Vagina (tissue), 2 donors: Measurements from ENCODE around the gene KRTAP10-6. TPM values are rescaled to one million over a fixed set of nuclear protein-coding genes. Genes with fewer than 3 reads are reported as not detected.

Experiments used
- DNase-seq, 2 donors: peaks; one replicate each; pipeline ENCODE4 v3.0.0-alpha.2; 2017; ENCODE audit errors: extremely low spot score in 2 of 2
- H3K27ac ChIP-seq: fragments of 200-600 bp; sonication (generic); one replicate; pipeline ENCODE4 v1.5.1; 2019
- H3K27me3 ChIP-seq: fragments of 200-600 bp; sonication (generic); one replicate; pipeline ENCODE4 v1.5.1; 2019
- H3K36me3 ChIP-seq, 2 donors: fragments of 200-600 bp; sonication (generic); one replicate each; pipeline ENCODE4 v1.5.1; 2017 to 2019
- H3K4me1 ChIP-seq: fragments of 200-600 bp; sonication (generic); one replicate; pipeline ENCODE4 v1.5.1; 2019
- H3K4me3 ChIP-seq, 2 donors: fragments of 200-600 bp; sonication (generic); 1 replicate in 1 of 2; 2 replicates in 1 of 2; pipeline ENCODE4 v1.5.1; 2016 to 2019
- H3K9me3 ChIP-seq: fragments of 200-600 bp; sonication (generic); one replicate; pipeline ENCODE4 v1.5.1; 2019
- CTCF ChIP-seq, 3 experiments: fragments of 450-650 bp in 2 of 3; fragments of 200-600 bp in 1 of 3; sonication (generic) in 1 of 3; IDR thresholded peaks; one replicate each; pipeline ENCODE4 v1.5.1; 2017 to 2019; ENCODE audit warnings: antibody characterized with exemption in 3 of 3, mild to moderate bottlenecking in 2 of 3, moderate library complexity in 2 of 3
- POLR2A ChIP-seq, 2 donors: fragments of 450-650 bp; IDR thresholded peaks; one replicate each; pipeline ENCODE4 v1.6.1; 2017; ENCODE audit warnings: antibody characterized with exemption in 2 of 2, mild to moderate bottlenecking in 2 of 2, moderate library complexity in 2 of 2
- POLR2AphosphoS5 ChIP-seq, 2 donors: sonication (generic); formaldehyde crosslinking; IDR thresholded peaks; one replicate each; pipeline ENCODE4 v1.9.0; 2017; ENCODE audit warnings: antibody characterized with exemption in 2 of 2, mild to moderate bottlenecking in 2 of 2, low read depth in 1 of 2; ENCODE audit not compliant: insufficient read depth in 1 of 2
- intact Hi-C: fragments of 100-400 bp; cut with DNase I; formaldehyde crosslinking; loops from one replicate; pipeline ENCODE4 v1.15.1; 2023
- total RNA-seq: library from RNA; depleted of rRNA; stranded (reverse); fragments of >200 nt; gene quantifications from one replicate; pipeline ENCODE4 v1.2.3, GENCODE V29; 2016

KRTAP10-6 gene
- total RNA-seq, 1 donor from 2014 or later = not detected

- no peak overlapping the region for H3K4me3 ChIP-seq
- H3K9me3 ChIP-seq = peaks cover 4% of the 10 kb centered on the region
- no peaks in the 10 kb centered on the region for H3K27me3 ChIP-seq
- no peaks in the 10 kb centered on the region for H3K36me3 ChIP-seq
- H3K27ac ChIP-seq = no peak overlapping the region
- TF ChIP-seq CTCF (IDR thresholded peaks at IDR 0.05) = no peak
- TF ChIP-seq POLR2AphosphoS5 (IDR thresholded peaks at IDR 0.05; ENCODE audit: insufficient read depth in 1 of 2, low read depth in 1 of 2) = no peak
- no peak for TF ChIP-seq POLR2A (IDR thresholded peaks at IDR 0.05)
- intact Hi-C loops = no loop called here
- H3K4me1 ChIP-seq = no peaks in the 10 kb centered on the region
- DNase-seq = peak in 1 of 2 donors; percentile 67
Observed at GRCh38 chr21:44616591-44616926, 24.3 kb upstream of the KRTAP10-6 start.

- intact Hi-C loops = no loop called here
- H3K27ac ChIP-seq = no peak overlapping the region
Observed at GRCh38 chr21:44615911-44616590, 23.7 kb upstream of the KRTAP10-6 start.

GRCh38 chr21:44615466-44615865, 23.2 kb upstream of the KRTAP10-6 start:
- no peak for DNase-seq
- H3K36me3 ChIP-seq = no peaks in the 10 kb centered on the region
- no peaks in the 10 kb centered on the region for H3K4me1 ChIP-seq
- peaks cover 5% of the 10 kb centered on the region for H3K9me3 ChIP-seq
- no peak overlapping the region for H3K27ac ChIP-seq
- TF ChIP-seq POLR2AphosphoS5 (IDR thresholded peaks at IDR 0.05; ENCODE audit: insufficient read depth in 1 of 2, low read depth in 1 of 2) (no peak), POLR2A (IDR thresholded peaks at IDR 0.05) (no peak), CTCF (IDR thresholded peaks at IDR 0.05) (no peak)
- intact Hi-C loops = no loop called here
- no peak overlapping the region for H3K4me3 ChIP-seq
- no peaks in the 10 kb centered on the region for H3K27me3 ChIP-seq

More at GRCh38 chr21:44615911-44616590, 23.7 kb upstream of the KRTAP10-6 start:
- no peaks in the 10 kb centered on the region for H3K27me3 ChIP-seq
- no peaks in the 10 kb centered on the region for H3K4me1 ChIP-seq
- peaks cover 5% of the 10 kb centered on the region for H3K9me3 ChIP-seq
- no peak overlapping the region for H3K4me3 ChIP-seq
- DNase-seq = peak in 1 of 2 donors; percentile 95
- no peaks in the 10 kb centered on the region for H3K36me3 ChIP-seq
- no peak for TF ChIP-seq CTCF (IDR thresholded peaks at IDR 0.05)
- TF ChIP-seq POLR2A (IDR thresholded peaks at IDR 0.05) = no peak
- no peak for TF ChIP-seq POLR2AphosphoS5 (IDR thresholded peaks at IDR 0.05; ENCODE audit: insufficient read depth in 1 of 2, low read depth in 1 of 2)

GRCh38 chr21:44614961-44615391, 22.7 kb upstream of the KRTAP10-6 start:
- H3K4me3 ChIP-seq = no peak overlapping the region
- intact Hi-C loops = no loop called here
- DNase-seq = peak in 1 of 2 donors; percentile 34
- no peak overlapping the region for H3K27ac ChIP-seq
- H3K27me3 ChIP-seq = no peaks in the 10 kb centered on the region
- H3K36me3 ChIP-seq = no peaks in the 10 kb centered on the region
- no peak for TF ChIP-seq POLR2A (IDR thresholded peaks at IDR 0.05)
- no peak for TF ChIP-seq CTCF (IDR thresholded peaks at IDR 0.05)
- TF ChIP-seq POLR2AphosphoS5 (IDR thresholded peaks at IDR 0.05; ENCODE audit: insufficient read depth in 1 of 2, low read depth in 1 of 2) = no peak
- no peaks in the 10 kb centered on the region for H3K4me1 ChIP-seq
- peaks cover 5% of the 10 kb centered on the region for H3K9me3 ChIP-seq

GRCh38 chr21:44614161-44614631, 21.9 kb upstream of the KRTAP10-6 start:
- Histone ChIP-seq H3K4me1 (no peaks in the 10 kb centered on the region), H3K36me3 (no peaks in the 10 kb centered on the region), H3K4me3 (no peak overlapping the region), H3K27ac (no peak overlapping the region), H3K27me3 (no peaks in the 10 kb centered on the region), H3K9me3 (peaks cover 5% of the 10 kb centered on the region)
- no peak for TF ChIP-seq POLR2AphosphoS5 (IDR thresholded peaks at IDR 0.05; ENCODE audit: insufficient read depth in 1 of 2, low read depth in 1 of 2)
- TF ChIP-seq CTCF (IDR thresholded peaks at IDR 0.05) = no peak
- no peak for TF ChIP-seq POLR2A (IDR thresholded peaks at IDR 0.05)
- intact Hi-C loops = no loop called here
- peak; percentile 40 to 81 for DNase-seq
